Endothelial cell of umbilical vein (primary cell): ENCODE data around the gene TREH. TPM values are rescaled to one million over a fixed set of nuclear protein-coding genes. Genes with fewer than 3 reads are reported as not detected.

Source experiments
- BruUV-seq: library from RNA; stranded (reverse); fragments of 400-500 nt; replicated peaks from 2 replicates; lab custom pipeline; 2021; lab: Mats Ljungman, UMichigan
- CTCF ChIA-PET: fragments of 300-600, 350-600 bp; sonication (Branson Sonifier 250); formaldehyde crosslinking; loops from one replicate; lab custom pipeline; 2021; ENCODE audit warnings: antibody characterized with exemption, inconsistent platforms; lab: Charles Lee
- POLR2A ChIA-PET: fragments of 300-600, 350-600 bp; sonication (Branson Sonifier 250); formaldehyde crosslinking; loops from one replicate; lab custom pipeline; 2021; ENCODE audit warnings: antibody characterized with exemption, inconsistent platforms; lab: Charles Lee
- DNase-seq: peaks from one replicate; pipeline ENCODE4 v3.0.0-alpha.2; 2011; ENCODE audit warnings: low read depth, low spot score
- FAIRE-seq: peaks from 2 replicates; lab custom pipeline; 2011; peaks lifted over from hg19 to GRCh38; lab: Jason Lieb, UNC
- H2AFZ ChIP-seq: 2 replicates; pipeline ENCODE4 v1.6.0; 2012; ENCODE audit warnings: low read depth, low read length, control low read depth, inconsistent platforms
- H3K27ac ChIP-seq: 2 replicates; pipeline ENCODE4 v1.5.1; 2011; ENCODE audit warnings: low read depth, mild to moderate bottlenecking, control low read depth, low read length, moderate library complexity; ENCODE audit not compliant: insufficient read depth
- H3K27me3 ChIP-seq, 2 experiments: 2 replicates each; pipeline versions ENCODE4 v1.6.0 to v1.6.1; 2011; ENCODE audit warnings: low read length in 2 of 2, mixed read lengths in 1 of 2; ENCODE audit not compliant: control insufficient read depth in 2 of 2, insufficient read depth in 2 of 2
- H3K36me3 ChIP-seq, 2 experiments: 2 replicates in 1 of 2; 3 replicates in 1 of 2; pipeline ENCODE4 v1.5.1; 2011; ENCODE audit warnings: low read length in 2 of 2, mild to moderate bottlenecking in 1 of 2, moderate library complexity in 1 of 2; ENCODE audit not compliant: control insufficient read depth in 2 of 2, insufficient read depth in 2 of 2; ENCODE audit errors: extremely low read depth in 1 of 2
- H3K4me1 ChIP-seq: 3 replicates; pipeline ENCODE4 v1.5.1; 2011; ENCODE audit warnings: mild to moderate bottlenecking, low read length; ENCODE audit not compliant: control insufficient read depth, insufficient read depth; ENCODE audit errors: extremely low read depth
- H3K4me2 ChIP-seq: 2 replicates; pipeline ENCODE4 v1.6.1; 2011; ENCODE audit warnings: low read length, control low read depth, mixed read lengths; ENCODE audit not compliant: insufficient read depth
- H3K4me3 ChIP-seq, 3 experiments: fragments of 200-600 bp in 1 of 3; sonication (generic), shearing (Covaris generic) in 1 of 3; replicated peaks in 1 of 3; 2 replicates each; pipeline ENCODE4 v1.5.1; 2011 to 2016; ENCODE audit warnings: control low read depth in 3 of 3, low read length in 3 of 3, mild to moderate bottlenecking in 2 of 3, inconsistent platforms in 1 of 3, low read depth in 1 of 3, moderate library complexity in 1 of 3; ENCODE audit not compliant: insufficient read depth in 1 of 3
- H3K79me2 ChIP-seq: 2 replicates; pipeline ENCODE4 v1.6.0; 2012; ENCODE audit warnings: low read length, inconsistent platforms; ENCODE audit not compliant: control insufficient read depth, insufficient read depth
- H3K9ac ChIP-seq: replicated peaks from 2 replicates; pipeline ENCODE3; 2011; ENCODE audit warnings: low read length, control low read depth; ENCODE audit not compliant: insufficient read depth; ENCODE audit errors: extremely low read depth
- H3K9me1 ChIP-seq: replicated peaks from 3 replicates; pipeline ENCODE4 v1.6.0; 2011; ENCODE audit warnings: mild to moderate bottlenecking, low read length; ENCODE audit not compliant: control insufficient read depth, insufficient read depth; ENCODE audit errors: extremely low read depth
- H3K9me3 ChIP-seq: replicated peaks from 2 replicates; pipeline ENCODE4 v1.5.1; 2012; ENCODE audit warnings: low read length, inconsistent platforms; ENCODE audit not compliant: control insufficient read depth, insufficient read depth
- H4K20me1 ChIP-seq: replicated peaks from 2 replicates; pipeline ENCODE3; 2011; ENCODE audit warnings: mild to moderate bottlenecking, low read length; ENCODE audit not compliant: control insufficient read depth, insufficient read depth; ENCODE audit errors: extremely low read depth
- EZH2 ChIP-seq: IDR thresholded peaks from 2 replicates; pipeline ENCODE4 v1.6.1; 2012; ENCODE audit warnings: borderline replicate concordance, low read depth, mild to moderate bottlenecking, moderate library complexity, low read length, inconsistent platforms; ENCODE audit not compliant: severe bottlenecking
- FOS ChIP-seq: IDR thresholded peaks from 2 replicates; pipeline ENCODE4 v1.6.1; 2011; ENCODE audit warnings: mild to moderate bottlenecking, low read length, moderate library complexity, borderline replicate concordance; ENCODE audit not compliant: insufficient read depth
- GATA2 ChIP-seq: IDR thresholded peaks from 2 replicates; pipeline ENCODE4 v1.7.0; 2011; ENCODE audit warnings: low read depth, mild to moderate bottlenecking, moderate library complexity, mixed read lengths, low read length; ENCODE audit not compliant: insufficient read length, insufficient read depth
- JUN ChIP-seq: IDR thresholded peaks from 2 replicates; pipeline ENCODE4 v1.6.1; 2011; ENCODE audit warnings: borderline replicate concordance, low read depth; ENCODE audit not compliant: insufficient read length, insufficient read depth
- MYC ChIP-seq: IDR thresholded peaks from one replicate; pipeline ENCODE4 v1.6.1; 2011; ENCODE audit warnings: mild to moderate bottlenecking, low read depth, low read length
- POLR2A ChIP-seq: IDR thresholded peaks from 2 replicates; pipeline ENCODE4 v1.6.1; 2012; ENCODE audit warnings: low read depth, mild to moderate bottlenecking, control low read depth, low read length
- POLR2AphosphoS5 ChIP-seq: IDR thresholded peaks from 2 replicates; pipeline ENCODE4 v1.6.1; 2012; ENCODE audit warnings: low read depth, mild to moderate bottlenecking, control low read depth, low read length, moderate library complexity; ENCODE audit not compliant: insufficient read depth
- dilution Hi-C: fragments of 300-500 bp; cut with MboI; formaldehyde crosslinking; loops from one replicate; pipeline ENCODE4 v1.15.0; 2019; ENCODE audit warnings: low sequenced_read_pairs; ENCODE audit not compliant: extremely low pct_ligation_motif_present
- intact Hi-C: fragments of 100-400 bp; cut with micrococcal nuclease; formaldehyde crosslinking; loops from one replicate; pipeline ENCODE4 v1.10.0; 2022
- polyA plus RNA-seq, 4 experiments: library from polyadenylated mRNA; depleted of rRNA in 3 of 4; stranded (reverse) in 3 of 4; unstranded in 1 of 4; fragments of >200 nt; gene quantifications; 2 replicates each; pipeline versions ENCODE4 v1.2.1 to v1.2.3, GENCODE V29; 2011 to 2012; ENCODE audit warnings: missing spikeins in 1 of 4
- total RNA-seq: library from RNA; stranded (reverse); gene quantifications from 2 replicates; pipeline ENCODE4 v1.2.3, GENCODE V29; 2021
- TF ChIP-seq, protein P1 (sequence below): IDR thresholded peaks from 2 replicates; pipeline ENCODE4 v1.6.1; 2011; ENCODE audit not compliant: insufficient read depth, insufficient read length
- TF ChIP-seq, protein P2 (sequence below), 2 donors: IDR thresholded peaks; 1 replicate in 1 of 2; 2 replicates in 1 of 2; pipeline ENCODE4 v1.5.1; 2011; ENCODE audit warnings: low read length in 2 of 2, mild to moderate bottlenecking in 2 of 2, moderate library complexity in 2 of 2, control low read depth in 1 of 2, inconsistent platforms in 1 of 2, low read depth in 1 of 2; ENCODE audit not compliant: insufficient read depth in 1 of 2; ENCODE audit errors: extremely low read depth in 1 of 2

The TREH gene
- total and polyA plus RNA-seq, 2 donors (not counting 3 experiments of a cell fraction or from before 2014, with no cell fraction given), result not detected

DNA sequence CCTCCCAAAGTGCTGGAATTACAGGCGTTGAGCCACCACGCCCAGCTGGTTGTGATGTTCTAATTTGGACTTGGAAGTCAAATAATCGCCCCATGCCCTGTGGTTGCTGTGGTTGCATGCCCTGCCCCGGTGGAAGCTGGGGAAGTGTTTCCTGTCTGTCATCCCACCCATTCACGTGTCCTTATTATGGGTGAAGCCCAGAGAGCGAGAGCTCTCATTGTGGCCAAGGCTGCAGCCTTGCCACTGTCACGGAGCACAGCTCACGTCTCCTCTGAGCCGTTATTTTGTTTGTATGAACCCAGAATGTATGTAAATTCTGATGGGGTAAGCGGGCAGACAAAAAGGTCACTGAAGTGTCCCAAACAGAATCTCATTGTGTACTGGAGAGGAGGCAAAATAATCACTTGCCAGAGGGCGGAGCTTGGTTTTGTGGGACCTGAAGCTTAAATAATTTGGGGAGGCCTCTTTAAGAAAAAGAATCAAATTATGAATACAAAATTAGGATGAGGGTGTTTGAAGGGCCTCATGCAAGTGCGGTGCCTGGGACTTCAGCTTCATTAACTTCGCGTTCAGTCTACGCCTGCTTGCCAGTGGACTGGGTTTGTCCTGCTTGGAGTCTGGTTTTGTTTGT is 25.8 kb upstream of the TREH start:
- Histone ChIP-seq H3K4me3 (no peak overlapping the region), H3K36me3 (no peaks in the 10 kb centered on the region), H3K27ac (no peak overlapping the region), H3K9me3 (no peaks in the 10 kb centered on the region), H3K79me2 (no peaks in the 10 kb centered on the region), H3K9ac (no peak overlapping the region), H4K20me1 (no peaks in the 10 kb centered on the region), H3K27me3 (peaks cover 3 to 5% of the 10 kb centered on the region in 2 experiments), H2AFZ (no peak overlapping the region), H3K4me1 (no peaks in the 10 kb centered on the region), H3K4me2 (no peak overlapping the region), H3K9me1 (no peaks in the 10 kb centered on the region)
- TF ChIP-seq MYC (no peak), POLR2A (no peak)
- TF ChIP-seq, protein P1, sequence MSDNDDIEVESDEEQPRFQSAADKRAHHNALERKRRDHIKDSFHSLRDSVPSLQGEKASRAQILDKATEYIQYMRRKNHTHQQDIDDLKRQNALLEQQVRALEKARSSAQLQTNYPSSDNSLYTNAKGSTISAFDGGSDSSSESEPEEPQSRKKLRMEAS, result no peak
- intact Hi-C loops, result no loop called here
- BruUV-seq, result no TSS peak
- no peak for FAIRE-seq
- dilution Hi-C loops, result no loop called here
- ChIA-PET CTCF (interaction anchor here (1.3 kb wide), 1 partner anchor 15 kb away, joined by 4 read pairs; no protein-coding TSS in a partner anchor), POLR2A (no interaction called here)
- no peak for DNase-seq

DNA sequence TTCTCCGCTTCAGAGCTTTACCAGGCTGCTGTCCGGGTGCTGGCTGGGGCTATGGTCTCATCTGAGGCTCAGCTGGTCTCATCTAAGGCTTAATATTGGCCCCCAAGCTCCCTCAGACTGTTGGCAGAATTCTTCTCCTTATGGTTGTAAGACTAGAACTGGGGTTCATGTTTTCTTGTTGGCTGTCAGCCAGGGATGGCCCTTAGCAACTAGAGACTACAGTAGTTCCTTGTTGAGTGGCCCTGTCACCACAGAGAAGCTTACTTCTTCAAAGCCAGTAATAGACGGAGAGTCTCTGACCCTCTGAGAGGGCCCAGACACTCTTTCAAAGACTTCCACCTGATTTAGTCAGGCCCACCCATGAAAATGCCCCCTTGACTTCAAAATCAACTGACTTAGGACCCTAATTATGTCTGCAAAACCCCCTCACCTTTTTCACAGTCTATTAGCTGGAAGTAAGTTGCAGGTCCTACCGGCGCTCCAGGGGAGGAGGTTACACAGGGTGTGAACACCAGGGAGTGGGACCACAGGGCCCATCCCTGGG is 24.2 kb upstream of the TREH start:
- no peaks in the 10 kb centered on the region for H3K79me2 ChIP-seq
- dilution Hi-C loops (no loop called here), intact Hi-C loops (no loop called here)
- DNase-seq (no peak), FAIRE-seq (no peak)
- H3K4me1 ChIP-seq, result no peaks in the 10 kb centered on the region
- POLR2A ChIA-PET, result no interaction called here
- no peak overlapping the region for H3K9ac ChIP-seq
- H3K27ac ChIP-seq, result no peak overlapping the region
- no TSS peak for BruUV-seq
- no peak overlapping the region for H3K4me2 ChIP-seq
- peaks cover 3 to 5% of the 10 kb centered on the region in 2 experiments for H3K27me3 ChIP-seq
- no peaks in the 10 kb centered on the region for H4K20me1 ChIP-seq
- CTCF ChIA-PET, result no interaction called here
- H3K9me1 ChIP-seq, result no peaks in the 10 kb centered on the region
- H2AFZ ChIP-seq, result no peak overlapping the region
- no peaks in the 10 kb centered on the region for H3K9me3 ChIP-seq
- TF ChIP-seq, protein P1, result no peak
- TF ChIP-seq MYC, result no peak
- TF ChIP-seq, protein P2, sequence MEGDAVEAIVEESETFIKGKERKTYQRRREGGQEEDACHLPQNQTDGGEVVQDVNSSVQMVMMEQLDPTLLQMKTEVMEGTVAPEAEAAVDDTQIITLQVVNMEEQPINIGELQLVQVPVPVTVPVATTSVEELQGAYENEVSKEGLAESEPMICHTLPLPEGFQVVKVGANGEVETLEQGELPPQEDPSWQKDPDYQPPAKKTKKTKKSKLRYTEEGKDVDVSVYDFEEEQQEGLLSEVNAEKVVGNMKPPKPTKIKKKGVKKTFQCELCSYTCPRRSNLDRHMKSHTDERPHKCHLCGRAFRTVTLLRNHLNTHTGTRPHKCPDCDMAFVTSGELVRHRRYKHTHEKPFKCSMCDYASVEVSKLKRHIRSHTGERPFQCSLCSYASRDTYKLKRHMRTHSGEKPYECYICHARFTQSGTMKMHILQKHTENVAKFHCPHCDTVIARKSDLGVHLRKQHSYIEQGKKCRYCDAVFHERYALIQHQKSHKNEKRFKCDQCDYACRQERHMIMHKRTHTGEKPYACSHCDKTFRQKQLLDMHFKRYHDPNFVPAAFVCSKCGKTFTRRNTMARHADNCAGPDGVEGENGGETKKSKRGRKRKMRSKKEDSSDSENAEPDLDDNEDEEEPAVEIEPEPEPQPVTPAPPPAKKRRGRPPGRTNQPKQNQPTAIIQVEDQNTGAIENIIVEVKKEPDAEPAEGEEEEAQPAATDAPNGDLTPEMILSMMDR (IDR thresholded peaks at IDR 0.05; ENCODE audit: extremely low read depth in 1 of 2, insufficient read depth in 1 of 2, low read depth in 1 of 2, low read length in 2 of 2), result no peak
- no peak for TF ChIP-seq GATA2
- TF ChIP-seq POLR2AphosphoS5, result no peak
- no peak for TF ChIP-seq POLR2A
- TF ChIP-seq EZH2, result no peak
- TF ChIP-seq FOS, result no peak
- no peak for TF ChIP-seq JUN
- no peaks in the 10 kb centered on the region for H3K36me3 ChIP-seq
- H3K4me3 ChIP-seq, result no peak overlapping the region
